Caco-2 (cell line): Measurements from ENCODE around the gene ACSM6. TPM values are rescaled to one million over a fixed set of nuclear protein-coding genes. Genes with fewer than 3 reads are reported as not detected.

Experiments used
- BruUV-seq: library from RNA; stranded (reverse); fragments of 400-500 nt; replicated peaks from 2 replicates; lab custom pipeline; 2021; lab: Mats Ljungman, UMichigan
- CTCF ChIA-PET: fragments of 300-600 bp; sonication (Branson Sonifier 250); formaldehyde crosslinking; loops from one replicate; lab custom pipeline; 2022; ENCODE audit warnings: antibody characterized with exemption; lab: Charles Lee
- POLR2A ChIA-PET: fragments of 300-600 bp; sonication (Branson Sonifier 250); formaldehyde crosslinking; loops from one replicate; lab custom pipeline; 2022; ENCODE audit warnings: antibody characterized with exemption; lab: Charles Lee
- DNase-seq, 2 experiments: peaks; one replicate each; pipeline versions ENCODE4 v3.0.0 to v3.0.0-alpha.2; 2020 to 2022
- H3K27me3 ChIP-seq: replicated peaks from 2 replicates; pipeline ENCODE4 v1.6.0; 2011; ENCODE audit warnings: low read length; ENCODE audit not compliant: control insufficient read depth, insufficient read depth
- H3K36me3 ChIP-seq: 2 replicates; pipeline ENCODE4 v1.5.1; 2011; ENCODE audit warnings: low read length; ENCODE audit not compliant: control insufficient read depth, insufficient read depth
- H3K4me1 ChIP-seq: fragments of 250-450 bp; sonication (Bioruptor Pico); 2 replicates; pipeline ENCODE4 v1.5.1; 2020; ENCODE audit warnings: mild to moderate bottlenecking
- H3K4me3 ChIP-seq: 2 replicates; pipeline ENCODE4 v1.5.1; 2011; ENCODE audit warnings: low read depth, mild to moderate bottlenecking, control low read depth, low read length
- H3K9me3 ChIP-seq: fragments of 250-450 bp; sonication (Bioruptor Pico); 2 replicates; pipeline ENCODE4 v1.5.1; 2020; ENCODE audit warnings: mild to moderate bottlenecking, moderate library complexity
- H3K27ac Mint-ChIP-seq: one replicate; pipeline ENCODE4 v1.8.0; 2022; ENCODE audit warnings: mixed read lengths; ENCODE audit not compliant: unreplicated experiment
- H3K27me3 Mint-ChIP-seq: one replicate; pipeline ENCODE4 v1.8.0; 2022; ENCODE audit warnings: mixed read lengths; ENCODE audit not compliant: insufficient read depth, unreplicated experiment
- H3K36me3 Mint-ChIP-seq: one replicate; pipeline ENCODE4 v1.8.0; 2022; ENCODE audit warnings: mild to moderate bottlenecking, mixed read lengths; ENCODE audit not compliant: insufficient read depth, unreplicated experiment
- H3K4me1 Mint-ChIP-seq: one replicate; pipeline ENCODE4 v1.8.0; 2022; ENCODE audit warnings: low read depth, mixed read lengths; ENCODE audit not compliant: unreplicated experiment
- H3K4me3 Mint-ChIP-seq: one replicate; pipeline ENCODE4 v1.8.0; 2022; ENCODE audit warnings: mild to moderate bottlenecking, moderate library complexity, mixed read lengths; ENCODE audit not compliant: unreplicated experiment
- H3K9me3 Mint-ChIP-seq: one replicate; pipeline ENCODE4 v1.8.0; 2022; ENCODE audit warnings: mixed read lengths; ENCODE audit not compliant: unreplicated experiment
- intact Hi-C: fragments of 100-400 bp; cut with micrococcal nuclease; formaldehyde crosslinking; loops from one replicate; pipeline ENCODE4 v1.10.0; 2022; ENCODE audit not compliant: unreplicated experiment
- total RNA-seq: library from RNA; stranded (reverse); gene quantifications from 2 replicates; pipeline ENCODE4 v1.2.3, GENCODE V29; 2022
- TF ChIP-seq, protein P1 (sequence below), 2 experiments: fragments of 200-600 bp in 1 of 2; IDR thresholded peaks; 1 replicate in 1 of 2; 2 replicates in 1 of 2; pipeline versions ENCODE4 v1.5.1 to v1.8.0; 2011 to 2022; ENCODE audit warnings: antibody characterized with exemption in 1 of 2, control low read depth in 1 of 2, inconsistent platforms in 1 of 2, low read depth in 1 of 2, low read length in 1 of 2, mild to moderate bottlenecking in 1 of 2, moderate library complexity in 1 of 2; ENCODE audit not compliant: insufficient read depth in 1 of 2, severe bottlenecking in 1 of 2, unreplicated experiment in 1 of 2

ACSM6 gene
- total RNA-seq, 1 experiment from 2014 or later: not detected

- intact Hi-C loops: loop anchor here (5.0 kb wide), 1 partner anchor 282 kb away; no protein-coding TSS in a partner anchor
- CTCF ChIA-PET: interaction anchor here (0.6 to 2.5 kb wide), 5 partner anchors 10 to 148 kb away, joined by 4 to 21 read pairs (median 6); no protein-coding TSS in a partner anchor
- H3K9me3 Mint-ChIP-seq: no peaks in the 10 kb centered on the region
- Histone ChIP-seq H3K9me3 (no peaks in the 10 kb centered on the region), H3K27me3 (no peaks in the 10 kb centered on the region), H3K4me3 (no peak overlapping the region), H3K4me1 (peaks cover 24% of the 10 kb centered on the region), H3K36me3 (peaks cover 14% of the 10 kb centered on the region)
- H3K36me3 Mint-ChIP-seq: peaks cover 98% of the 10 kb centered on the region
- H3K27ac Mint-ChIP-seq: peak overlapping the region; percentile 50
- BruUV-seq: no TSS peak
- DNase-seq: no peak
- peaks cover 22% of the 10 kb centered on the region for H3K4me1 Mint-ChIP-seq
- no peak overlapping the region for H3K4me3 Mint-ChIP-seq
- no peaks in the 10 kb centered on the region for H3K27me3 Mint-ChIP-seq
- TF ChIP-seq, protein P1, sequence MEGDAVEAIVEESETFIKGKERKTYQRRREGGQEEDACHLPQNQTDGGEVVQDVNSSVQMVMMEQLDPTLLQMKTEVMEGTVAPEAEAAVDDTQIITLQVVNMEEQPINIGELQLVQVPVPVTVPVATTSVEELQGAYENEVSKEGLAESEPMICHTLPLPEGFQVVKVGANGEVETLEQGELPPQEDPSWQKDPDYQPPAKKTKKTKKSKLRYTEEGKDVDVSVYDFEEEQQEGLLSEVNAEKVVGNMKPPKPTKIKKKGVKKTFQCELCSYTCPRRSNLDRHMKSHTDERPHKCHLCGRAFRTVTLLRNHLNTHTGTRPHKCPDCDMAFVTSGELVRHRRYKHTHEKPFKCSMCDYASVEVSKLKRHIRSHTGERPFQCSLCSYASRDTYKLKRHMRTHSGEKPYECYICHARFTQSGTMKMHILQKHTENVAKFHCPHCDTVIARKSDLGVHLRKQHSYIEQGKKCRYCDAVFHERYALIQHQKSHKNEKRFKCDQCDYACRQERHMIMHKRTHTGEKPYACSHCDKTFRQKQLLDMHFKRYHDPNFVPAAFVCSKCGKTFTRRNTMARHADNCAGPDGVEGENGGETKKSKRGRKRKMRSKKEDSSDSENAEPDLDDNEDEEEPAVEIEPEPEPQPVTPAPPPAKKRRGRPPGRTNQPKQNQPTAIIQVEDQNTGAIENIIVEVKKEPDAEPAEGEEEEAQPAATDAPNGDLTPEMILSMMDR (IDR thresholded peaks at IDR 0.05; ENCODE audit: insufficient read depth in 1 of 2, low read depth in 1 of 2, low read length in 1 of 2, severe bottlenecking in 1 of 2, unreplicated experiment in 1 of 2): no peak
- POLR2A ChIA-PET: no interaction called here
Observed at GRCh38 chr10:95244152-95244551, 50.1 kb downstream of the ACSM6 start.

DNA sequence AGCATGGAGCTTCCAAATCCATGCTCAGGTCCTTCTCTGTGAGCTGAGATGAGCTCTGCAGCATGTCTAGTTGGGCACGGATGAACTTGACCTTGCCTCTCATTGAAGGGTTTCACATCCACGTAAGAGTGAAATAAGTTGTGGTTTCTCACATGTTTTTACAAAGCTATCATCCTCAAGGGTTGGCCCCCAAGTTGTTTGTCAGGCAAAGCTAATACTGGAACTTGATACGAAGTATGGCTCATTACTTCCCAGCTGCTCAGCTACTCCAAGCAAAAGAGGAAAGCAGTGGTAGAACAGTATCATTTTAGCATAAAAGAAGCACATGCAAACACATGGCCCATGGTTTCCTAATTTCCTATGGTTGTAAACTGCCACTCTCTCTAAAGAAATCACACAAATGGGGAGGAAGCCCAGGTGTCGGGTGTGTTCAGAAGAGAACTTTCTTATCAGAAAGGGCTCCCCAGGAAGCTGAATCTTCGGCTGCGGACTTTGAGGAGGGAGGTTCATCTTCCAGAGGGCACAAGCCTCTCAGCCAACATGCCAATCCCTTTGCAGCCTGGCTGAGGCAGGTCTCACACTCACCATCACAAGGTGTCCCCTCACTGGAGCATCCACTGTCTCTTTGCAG, 51.5 kb downstream of the ACSM6 start:
- Mint-ChIP-seq H3K9me3 (no peaks in the 10 kb centered on the region), H3K4me1 (peaks cover 29% of the 10 kb centered on the region), H3K4me3 (no peak overlapping the region), H3K36me3 (peaks cover 98% of the 10 kb centered on the region), H3K27ac (no peak overlapping the region), H3K27me3 (no peaks in the 10 kb centered on the region)
- intact Hi-C loops: loop anchor here (1.0 to 5.0 kb wide), 5 partner anchors 15 to 357 kb away; no protein-coding TSS in a partner anchor
- TF ChIP-seq, protein P1 (IDR thresholded peaks at IDR 0.05; ENCODE audit: insufficient read depth in 1 of 2, low read depth in 1 of 2, low read length in 1 of 2, severe bottlenecking in 1 of 2, unreplicated experiment in 1 of 2): no peak
- H3K36me3 ChIP-seq: peaks cover 12% of the 10 kb centered on the region
- no peak overlapping the region for H3K4me3 ChIP-seq
- no peaks in the 10 kb centered on the region for H3K9me3 ChIP-seq
- CTCF ChIA-PET: interaction anchor here (0.6 to 4.2 kb wide), 6 partner anchors 44 to 121 kb away, joined by 3 to 64 read pairs (median 5); no protein-coding TSS in a partner anchor
- no TSS peak for BruUV-seq
- POLR2A ChIA-PET: interaction anchor here (0.6 to 0.8 kb wide), 2 partner anchors 102 to 1368 kb away, joined by 3 to 6 read pairs; no protein-coding TSS in a partner anchor
- H3K4me1 ChIP-seq: peaks cover 25% of the 10 kb centered on the region
- no peaks in the 10 kb centered on the region for H3K27me3 ChIP-seq
- no peak for DNase-seq

DNA sequence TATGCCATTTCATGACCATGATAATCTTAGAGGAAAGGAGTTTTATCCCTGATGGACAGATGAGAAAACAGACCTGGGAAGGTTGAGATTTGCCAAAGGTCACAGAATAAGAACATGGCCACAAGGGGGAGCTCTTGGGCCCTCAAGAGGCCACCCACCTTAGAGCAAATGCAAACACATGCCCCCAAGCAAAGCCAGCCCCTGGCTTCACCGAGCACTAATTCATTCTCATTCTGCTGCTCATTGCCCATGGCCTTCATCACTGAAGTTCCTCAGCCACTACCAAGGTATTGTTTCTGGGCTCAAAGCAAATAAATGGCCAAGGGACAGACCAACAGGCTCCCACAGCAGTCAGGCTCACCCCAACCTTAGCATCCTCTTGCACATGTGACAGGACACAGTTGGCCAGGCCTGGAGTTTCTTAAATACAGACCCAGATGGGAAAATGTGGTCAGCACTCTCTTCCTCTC, 52.6 kb downstream of the ACSM6 start:
- H3K4me1 ChIP-seq: peaks cover 25% of the 10 kb centered on the region
- no peak overlapping the region for H3K4me3 Mint-ChIP-seq
- H3K4me1 Mint-ChIP-seq: peaks cover 29% of the 10 kb centered on the region
- CTCF ChIA-PET: interaction anchor here (1.0 to 4.2 kb wide), 9 partner anchors 18 to 117 kb away, joined by 3 to 64 read pairs (median 5); no protein-coding TSS in a partner anchor
- no peaks in the 10 kb centered on the region for H3K27me3 Mint-ChIP-seq
- TF ChIP-seq, protein P1 (IDR thresholded peaks at IDR 0.05; ENCODE audit: insufficient read depth in 1 of 2, low read depth in 1 of 2, low read length in 1 of 2, severe bottlenecking in 1 of 2, unreplicated experiment in 1 of 2): peak; percentile 77 to 90
- no peaks in the 10 kb centered on the region for H3K9me3 ChIP-seq
- no peaks in the 10 kb centered on the region for H3K9me3 Mint-ChIP-seq
- POLR2A ChIA-PET: interaction anchor here (0.8 to 1.2 kb wide), 2 partner anchors 20 to 100 kb away, joined by 3 to 6 read pairs; no protein-coding TSS in a partner anchor
- H3K27ac Mint-ChIP-seq: peak overlapping the region; percentile 7
- H3K36me3 Mint-ChIP-seq: peaks cover 98% of the 10 kb centered on the region
- BruUV-seq: no TSS peak
- H3K36me3 ChIP-seq: peaks cover 8% of the 10 kb centered on the region
- DNase-seq: peak; percentile 74 to 82
- H3K27me3 ChIP-seq: no peaks in the 10 kb centered on the region
- H3K4me3 ChIP-seq: no peak overlapping the region
- intact Hi-C loops: loop anchor here (1.0 to 5.0 kb wide), 5 partner anchors 14 to 356 kb away; no protein-coding TSS in a partner anchor
